ENCODE results near the gene ZBTB9. TPM values are rescaled to one million over a fixed set of nuclear protein-coding genes. Genes with fewer than 3 reads are reported as not detected.
A peak's percentile ranks its signal among the peaks of the same experiment; 100 is the strongest.
"Not testable (repeated sequence)": the region's sequence is repeated elsewhere in the genome, so short reads cannot be mapped to it uniquely, and the experiment has no call there.

The ZBTB9 gene
- total RNA-seq, 1 donor from 2014 or later: 8.0 TPM

- no peak for DNase-seq (ENCODE audit: low spot score)
These were observed 11.8 kb downstream of the ZBTB9 start for GRCh38 chr6:33466075-33466735.

- DNase-seq (ENCODE audit: low spot score): no peak
These were observed 12.7 kb downstream of the ZBTB9 start for GRCh38 chr6:33467091-33467490.

GRCh38 chr6:33469661-33470060 lies 15.3 kb downstream of the ZBTB9 start:
- no peak for DNase-seq (ENCODE audit: low spot score)

GRCh38 chr6:33477864-33478263 lies 23.5 kb downstream of the ZBTB9 start:
- no peak for DNase-seq (ENCODE audit: low spot score)

- no peak for DNase-seq (ENCODE audit: low spot score)
These were observed 26.8 kb downstream of the ZBTB9 start for GRCh38 chr6:33481192-33481591.

GRCh38 chr6:33482620-33483019 lies 28.2 kb downstream of the ZBTB9 start:
- not testable (repeated sequence) for DNase-seq (ENCODE audit: low spot score)

- DNase-seq (ENCODE audit: low spot score): no peak
These were observed 29.3 kb downstream of the ZBTB9 start for GRCh38 chr6:33483678-33484077.

GRCh38 chr6:33484673-33485262 lies 30.4 kb downstream of the ZBTB9 start:
- not testable (repeated sequence) for DNase-seq (ENCODE audit: low spot score)

- not testable (repeated sequence) for DNase-seq (ENCODE audit: low spot score)
These were observed 31.3 kb downstream of the ZBTB9 start for GRCh38 chr6:33485680-33486079.

GRCh38 chr6:33488339-33488738 lies 34.0 kb downstream of the ZBTB9 start:
- DNase-seq (ENCODE audit: low spot score): peak; percentile 25

- no peak for DNase-seq (ENCODE audit: low spot score)
These were observed 35.8 kb downstream of the ZBTB9 start for GRCh38 chr6:33490198-33490597.

GRCh38 chr6:33490621-33491020 lies 36.2 kb downstream of the ZBTB9 start:
- no peak for DNase-seq (ENCODE audit: low spot score)

GRCh38 chr6:33492093-33492492 lies 37.7 kb downstream of the ZBTB9 start:
- no peak for DNase-seq (ENCODE audit: low spot score)

- no peak for DNase-seq (ENCODE audit: low spot score)
These were observed 42.8 kb downstream of the ZBTB9 start for GRCh38 chr6:33497157-33497556.

GRCh38 chr6:33502486-33502885 lies 48.1 kb downstream of the ZBTB9 start:
- no peak for DNase-seq (ENCODE audit: low spot score)

- no peak for DNase-seq (ENCODE audit: low spot score)
These were observed 50.1 kb downstream of the ZBTB9 start for GRCh38 chr6:33504486-33504885.

GRCh38 chr6:33505548-33506370 lies 51.4 kb downstream of the ZBTB9 start:
- no peak for DNase-seq (ENCODE audit: low spot score)

Other genes starting within 250 kb of the ZBTB9 start
- 13.6 TPM for gene HSD17B8, start 249.9 kb upstream of the ZBTB9 start, total RNA-seq
- gene RING1, start 246.1 kb upstream of the ZBTB9 start, total RNA-seq: 50.9 TPM
- gene VPS52, start 182.7 kb upstream of the ZBTB9 start, total RNA-seq: 62.5 TPM
- gene RPS18, start 182.5 kb upstream of the ZBTB9 start, total RNA-seq: 1,438 TPM
- 25.4 TPM for gene B3GALT4, start 177.5 kb upstream of the ZBTB9 start, total RNA-seq
- gene WDR46, start 165.3 kb upstream of the ZBTB9 start, total RNA-seq: 37.7 TPM
- 38.6 TPM for gene PFDN6, start 165.0 kb upstream of the ZBTB9 start, total RNA-seq
- 158 TPM for gene RGL2, start 155.6 kb upstream of the ZBTB9 start, total RNA-seq
- gene TAPBP, start 140.5 kb upstream of the ZBTB9 start, total RNA-seq: 200 TPM
- gene ZBTB22, start 136.8 kb upstream of the ZBTB9 start, total RNA-seq: 26.5 TPM
- 33.9 TPM for gene DAXX, start 131.6 kb upstream of the ZBTB9 start, total RNA-seq
- gene KIFC1, start 62.8 kb upstream of the ZBTB9 start, total RNA-seq: 2.1 TPM
- gene PHF1, start 43.6 kb upstream of the ZBTB9 start, total RNA-seq: 82.3 TPM
- gene CUTA, start 36.5 kb upstream of the ZBTB9 start, total RNA-seq: 238 TPM
- 31.0 TPM for gene SYNGAP1, start 34.5 kb upstream of the ZBTB9 start, total RNA-seq
- gene BAK1, start 125.7 kb downstream of the ZBTB9 start, total RNA-seq: 28.2 TPM
- gene ITPR3, start 166.7 kb downstream of the ZBTB9 start, total RNA-seq: 104 TPM